ENCODE data around the gene RPTOR.

The RPTOR gene

DNA sequence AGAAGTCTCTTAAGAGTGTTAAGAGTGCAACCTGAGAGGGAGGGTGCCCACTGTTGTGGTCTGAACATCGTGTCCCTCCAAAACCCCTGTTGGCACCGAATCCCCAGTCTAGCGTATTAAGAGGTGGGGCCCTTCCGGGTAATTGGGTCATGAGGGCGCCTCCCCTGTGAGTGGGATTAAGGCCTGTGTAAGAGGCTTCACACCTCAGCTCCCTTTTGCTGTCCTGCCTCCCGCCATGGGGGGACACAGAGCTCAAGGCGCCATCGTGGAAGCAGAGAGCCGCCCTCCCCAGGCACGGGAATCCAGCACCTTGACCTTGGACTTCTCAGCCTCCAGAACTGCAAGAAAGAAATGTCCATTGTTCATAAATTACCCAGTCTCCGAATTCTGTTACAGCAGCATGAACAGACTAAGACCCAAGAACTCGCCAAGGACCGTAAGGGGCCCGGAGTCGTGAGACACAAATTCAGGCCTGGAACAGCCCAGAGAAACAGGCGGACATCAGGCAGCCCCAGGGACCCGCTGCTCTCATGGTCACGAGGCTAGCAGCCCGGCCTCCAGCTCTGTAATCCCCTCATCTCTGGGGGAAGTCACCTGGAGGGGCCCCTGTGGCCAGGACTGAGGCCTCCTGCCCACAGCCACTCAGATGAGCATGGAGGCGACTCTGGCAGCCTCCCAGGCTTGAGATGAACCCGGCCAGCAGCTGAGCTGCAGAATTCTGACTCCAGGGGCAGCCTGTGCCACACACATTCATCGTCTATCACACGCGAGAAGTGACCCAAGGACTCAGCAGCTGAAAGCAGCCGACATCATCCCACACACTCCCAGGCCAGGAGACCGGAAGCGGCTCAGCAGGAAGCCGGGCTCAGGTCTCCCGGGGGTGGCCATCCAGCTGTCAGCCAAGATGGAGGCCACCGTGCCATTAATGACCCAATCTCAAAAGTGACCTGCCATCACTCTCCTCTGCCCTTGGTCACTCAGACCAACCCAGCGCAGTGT is 434.2 kb downstream of the RPTOR start:
- Histone ChIP-seq H2BK5ac (ENCODE audit: low read length) (no peak overlapping the region), H3K4me1 (ENCODE audit: control insufficient read depth, low read depth, low read length) (no peaks in the 10 kb centered on the region), H4K5ac (ENCODE audit: low read length) (no peak overlapping the region), H3K36me3 (ENCODE audit: control insufficient read depth, insufficient read depth, low read length) (no peaks in the 10 kb centered on the region), H3K4me2 (ENCODE audit: low read length) (no peak overlapping the region), H2AK5ac (ENCODE audit: low read length) (no peak overlapping the region), H3K79me2 (ENCODE audit: control insufficient read depth, insufficient read depth, low read length) (no peaks in the 10 kb centered on the region), H2BK120ac (ENCODE audit: low read depth, low read length) (no peak overlapping the region), H3K27ac (ENCODE audit: low read depth, low read length) (no peak overlapping the region), H3K9ac (ENCODE audit: low read length) (no peak overlapping the region), H3K4ac (ENCODE audit: low read depth, low read length) (no peak overlapping the region), H3K4me3 (ENCODE audit: low read length) (no peak overlapping the region), H3K79me1 (ENCODE audit: low read length) (no peaks in the 10 kb centered on the region), H3K23ac (ENCODE audit: low read length) (no peak overlapping the region), H4K8ac (ENCODE audit: low read depth, low read length) (no peak overlapping the region), H3K27me3 (ENCODE audit: insufficient read depth, low read length, poor library complexity) (no peaks in the 10 kb centered on the region), H3K18ac (ENCODE audit: low read length) (no peak overlapping the region), H3K56ac (ENCODE audit: low read length) (no peak overlapping the region), H2BK15ac (replicated peaks; ENCODE audit: low read depth) (no peak overlapping the region)
- no peak for DNase-seq
- WGBS (ENCODE audit: extremely low coverage, insufficient coverage, low lambda C conversion rate), result no CpG with 5 or more reads among the region's 31 CpGs

- H3K23ac ChIP-seq (ENCODE audit: low read length), result no peak overlapping the region
- no peaks in the 10 kb centered on the region for H3K27me3 ChIP-seq (ENCODE audit: insufficient read depth, low read length, poor library complexity)
- no peak overlapping the region for H2BK120ac ChIP-seq (ENCODE audit: low read depth, low read length)
- H3K18ac ChIP-seq (ENCODE audit: low read length), result no peak overlapping the region
- no peak overlapping the region for H3K9ac ChIP-seq (ENCODE audit: low read length)
- no peak overlapping the region for H2BK5ac ChIP-seq (ENCODE audit: low read length)
- H3K36me3 ChIP-seq (ENCODE audit: control insufficient read depth, insufficient read depth, low read length), result no peaks in the 10 kb centered on the region
- H3K27ac ChIP-seq (ENCODE audit: low read depth, low read length), result no peak overlapping the region
- no peak overlapping the region for H3K56ac ChIP-seq (ENCODE audit: low read length)
- WGBS (ENCODE audit: extremely low coverage, insufficient coverage, low lambda C conversion rate), result no CpG with 5 or more reads among the region's 26 CpGs
- no peak overlapping the region for H2AK5ac ChIP-seq (ENCODE audit: low read length)
- no peak overlapping the region for H4K5ac ChIP-seq (ENCODE audit: low read length)
- no peak for DNase-seq
- H2BK15ac ChIP-seq (replicated peaks; ENCODE audit: low read depth), result no peak overlapping the region
- no peak overlapping the region for H3K4me2 ChIP-seq (ENCODE audit: low read length)
- H3K4me3 ChIP-seq (ENCODE audit: low read length), result no peak overlapping the region
- no peaks in the 10 kb centered on the region for H3K79me2 ChIP-seq (ENCODE audit: control insufficient read depth, insufficient read depth, low read length)
- no peak overlapping the region for H4K8ac ChIP-seq (ENCODE audit: low read depth, low read length)
- no peaks in the 10 kb centered on the region for H3K79me1 ChIP-seq (ENCODE audit: low read length)
- no peaks in the 10 kb centered on the region for H3K4me1 ChIP-seq (ENCODE audit: control insufficient read depth, low read depth, low read length)
- H3K4ac ChIP-seq (ENCODE audit: low read depth, low read length), result no peak overlapping the region
Observed at GRCh38 chr17:80979547-80980378, 435.1 kb downstream of the RPTOR start.

DNA sequence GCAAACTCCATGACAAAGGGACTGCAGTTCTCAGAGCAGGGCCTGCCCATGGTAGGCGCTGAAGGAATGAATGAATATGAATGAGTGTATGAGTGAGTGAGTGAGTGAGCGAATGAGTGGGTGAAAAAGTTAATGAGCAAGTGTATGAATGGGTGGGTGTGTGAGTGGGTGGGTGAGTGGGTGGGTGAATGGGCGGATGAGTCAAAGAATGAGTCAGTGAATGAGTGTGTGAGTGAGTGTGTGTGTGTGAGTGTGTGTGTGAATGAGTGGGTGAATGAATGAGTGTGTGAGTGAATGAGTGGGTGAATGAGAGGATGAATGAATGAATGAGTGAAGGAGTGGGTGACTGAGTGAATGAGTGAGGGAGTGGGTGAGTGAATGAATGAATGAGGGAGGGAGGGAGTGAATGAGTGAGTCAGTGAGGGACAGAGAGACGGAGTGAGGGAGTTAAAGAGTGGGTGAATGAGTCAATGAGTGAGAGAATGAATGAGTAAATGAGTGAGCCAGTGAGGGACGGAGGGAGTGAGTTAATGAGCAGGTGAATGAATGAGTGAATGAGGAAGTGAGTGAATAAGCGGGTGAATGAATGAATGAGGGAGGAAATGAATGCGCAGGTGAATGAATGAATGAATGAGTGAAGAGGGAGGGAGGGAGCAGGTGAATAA is 435.9 kb downstream of the RPTOR start:
- no peak overlapping the region for H4K5ac ChIP-seq (ENCODE audit: low read length)
- no peak overlapping the region for H3K27ac ChIP-seq (ENCODE audit: low read depth, low read length)
- no peak overlapping the region for H3K23ac ChIP-seq (ENCODE audit: low read length)
- H3K27me3 ChIP-seq (ENCODE audit: insufficient read depth, low read length, poor library complexity), result no peaks in the 10 kb centered on the region
- no peaks in the 10 kb centered on the region for H3K79me2 ChIP-seq (ENCODE audit: control insufficient read depth, insufficient read depth, low read length)
- no peak overlapping the region for H3K9ac ChIP-seq (ENCODE audit: low read length)
- H3K4ac ChIP-seq (ENCODE audit: low read depth, low read length), result no peak overlapping the region
- peak; percentile 38 for DNase-seq
- no peaks in the 10 kb centered on the region for H3K79me1 ChIP-seq (ENCODE audit: low read length)
- H2BK15ac ChIP-seq (replicated peaks; ENCODE audit: low read depth), result no peak overlapping the region
- H3K18ac ChIP-seq (ENCODE audit: low read length), result no peak overlapping the region
- H3K36me3 ChIP-seq (ENCODE audit: control insufficient read depth, insufficient read depth, low read length), result no peaks in the 10 kb centered on the region
- H3K4me1 ChIP-seq (ENCODE audit: control insufficient read depth, low read depth, low read length), result no peaks in the 10 kb centered on the region
- H3K4me2 ChIP-seq (ENCODE audit: low read length), result no peak overlapping the region
- H2BK120ac ChIP-seq (ENCODE audit: low read depth, low read length), result no peak overlapping the region
- no peak overlapping the region for H3K4me3 ChIP-seq (ENCODE audit: low read length)
- H3K56ac ChIP-seq (ENCODE audit: low read length), result no peak overlapping the region
- WGBS (ENCODE audit: extremely low coverage, insufficient coverage, low lambda C conversion rate), result 100% methylated on average over 2 of the region's 7 CpGs
- no peak overlapping the region for H2BK5ac ChIP-seq (ENCODE audit: low read length)
- H2AK5ac ChIP-seq (ENCODE audit: low read length), result no peak overlapping the region
- no peak overlapping the region for H4K8ac ChIP-seq (ENCODE audit: low read depth, low read length)

DNA sequence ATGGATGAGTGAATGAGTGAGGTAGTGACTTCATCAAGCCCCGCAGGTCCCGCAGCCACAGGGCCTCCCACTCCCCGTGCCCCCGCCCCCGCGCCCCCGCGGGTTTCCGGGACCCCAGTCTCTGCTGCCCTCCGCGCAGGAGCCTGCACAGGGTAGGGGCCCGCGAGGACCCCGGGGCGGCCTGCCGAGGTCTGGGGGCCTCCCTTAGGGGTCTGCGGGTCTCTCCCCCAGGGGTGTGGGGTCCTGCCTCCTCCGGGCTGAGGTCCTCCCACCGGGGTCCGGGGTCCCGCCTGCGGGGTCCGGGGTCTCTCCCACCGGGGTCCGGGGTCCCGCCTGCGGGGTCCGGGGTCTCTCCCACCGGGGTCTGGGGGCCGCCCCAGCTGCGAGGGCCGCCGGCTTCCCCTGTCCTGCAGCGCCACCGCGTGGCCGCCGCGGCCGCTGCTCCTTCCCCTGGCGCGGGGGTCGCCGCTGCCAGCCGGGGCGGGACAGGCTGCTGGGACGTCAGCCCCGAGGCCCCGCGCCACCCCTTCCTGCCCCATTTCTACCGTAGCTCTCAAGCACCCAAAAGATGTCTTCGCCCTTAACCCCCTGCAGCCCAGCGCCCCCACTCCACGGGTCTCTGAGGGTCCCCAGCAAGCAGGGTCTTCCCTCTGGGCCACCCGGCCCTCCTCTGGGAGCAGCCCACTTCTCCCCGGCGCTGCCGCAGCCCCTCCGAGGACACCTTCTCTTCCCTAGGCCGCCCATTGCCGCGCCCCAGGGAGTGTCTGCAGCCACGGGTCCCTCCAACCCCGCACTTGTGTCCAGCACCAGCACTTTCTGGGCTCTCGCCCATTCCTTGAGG is 436.6 kb downstream of the RPTOR start:
- no peak overlapping the region for H3K4ac ChIP-seq (ENCODE audit: low read depth, low read length)
- H3K9ac ChIP-seq (ENCODE audit: low read length), result peak overlapping the region; percentile 54
- no peak overlapping the region for H2BK120ac ChIP-seq (ENCODE audit: low read depth, low read length)
- no peaks in the 10 kb centered on the region for H3K79me1 ChIP-seq (ENCODE audit: low read length)
- no peaks in the 10 kb centered on the region for H3K4me1 ChIP-seq (ENCODE audit: control insufficient read depth, low read depth, low read length)
- no peak overlapping the region for H2AK5ac ChIP-seq (ENCODE audit: low read length)
- H4K5ac ChIP-seq (ENCODE audit: low read length), result no peak overlapping the region
- no peak overlapping the region for H3K18ac ChIP-seq (ENCODE audit: low read length)
- no peak overlapping the region for H2BK5ac ChIP-seq (ENCODE audit: low read length)
- H3K27ac ChIP-seq (ENCODE audit: low read depth, low read length), result no peak overlapping the region
- DNase-seq, result peak; percentile 35
- H3K36me3 ChIP-seq (ENCODE audit: control insufficient read depth, insufficient read depth, low read length), result no peaks in the 10 kb centered on the region
- H4K8ac ChIP-seq (ENCODE audit: low read depth, low read length), result no peak overlapping the region
- H3K56ac ChIP-seq (ENCODE audit: low read length), result peak overlapping the region; percentile 80
- no peak overlapping the region for H2BK15ac ChIP-seq (replicated peaks; ENCODE audit: low read depth)
- peak overlapping the region; percentile 36 for H3K4me2 ChIP-seq (ENCODE audit: low read length)
- no peak overlapping the region for H3K4me3 ChIP-seq (ENCODE audit: low read length)
- no peaks in the 10 kb centered on the region for H3K79me2 ChIP-seq (ENCODE audit: control insufficient read depth, insufficient read depth, low read length)
- no peak overlapping the region for H3K23ac ChIP-seq (ENCODE audit: low read length)
- H3K27me3 ChIP-seq (ENCODE audit: insufficient read depth, low read length, poor library complexity), result no peaks in the 10 kb centered on the region
- no CpG with 5 or more reads among the region's 65 CpGs for WGBS (ENCODE audit: extremely low coverage, insufficient coverage, low lambda C conversion rate)

GRCh38 chr17:80981929-80982425 is 437.3 kb downstream of the RPTOR start:
- Histone ChIP-seq H3K4ac (ENCODE audit: low read depth, low read length) (no peak overlapping the region), H4K5ac (ENCODE audit: low read length) (no peak overlapping the region), H3K36me3 (ENCODE audit: control insufficient read depth, insufficient read depth, low read length) (no peaks in the 10 kb centered on the region), H3K4me2 (ENCODE audit: low read length) (no peak overlapping the region), H3K4me3 (ENCODE audit: low read length) (no peak overlapping the region), H3K27me3 (ENCODE audit: insufficient read depth, low read length, poor library complexity) (no peaks in the 10 kb centered on the region), H3K56ac (ENCODE audit: low read length) (peak overlapping the region; percentile 49), H4K8ac (ENCODE audit: low read depth, low read length) (no peak overlapping the region), H3K18ac (ENCODE audit: low read length) (no peak overlapping the region), H3K4me1 (ENCODE audit: control insufficient read depth, low read depth, low read length) (no peaks in the 10 kb centered on the region), H2AK5ac (ENCODE audit: low read length) (no peak overlapping the region), H2BK120ac (ENCODE audit: low read depth, low read length) (no peak overlapping the region), H3K79me1 (ENCODE audit: low read length) (no peaks in the 10 kb centered on the region), H2BK15ac (replicated peaks; ENCODE audit: low read depth) (no peak overlapping the region), H2BK5ac (ENCODE audit: low read length) (no peak overlapping the region), H3K79me2 (ENCODE audit: control insufficient read depth, insufficient read depth, low read length) (no peaks in the 10 kb centered on the region), H3K27ac (ENCODE audit: low read depth, low read length) (no peak overlapping the region), H3K9ac (ENCODE audit: low read length) (no peak overlapping the region), H3K23ac (ENCODE audit: low read length) (peak overlapping the region; percentile 66)
- no CpG with 5 or more reads among the region's 17 CpGs for WGBS (ENCODE audit: extremely low coverage, insufficient coverage, low lambda C conversion rate)
- no peak for DNase-seq

Measured in mesendoderm (in vitro differentiated cells).